WERI-Rb-1 (cell line): ENCODE data around the gene RPL10A.

Experiments
- DNase-seq: peaks from one replicate; pipeline ENCODE4 v3.0.0-alpha.2; 2020
- H3K27ac ChIP-seq: fragments of 250-450 bp; sonication (Bioruptor Pico); 2 replicates; pipeline ENCODE4 v1.5.1; 2020; ENCODE audit warnings: mild to moderate bottlenecking, moderate library complexity
- H3K27me3 ChIP-seq: fragments of 250-450 bp; sonication (Bioruptor Pico); 2 replicates; pipeline ENCODE4 v1.5.1; 2021; ENCODE audit warnings: mild to moderate bottlenecking, low read depth, moderate library complexity; ENCODE audit not compliant: insufficient read depth, severe bottlenecking
- H3K36me3 ChIP-seq: fragments of 250-450 bp; sonication (Bioruptor Pico); 2 replicates; pipeline ENCODE4 v1.5.1; 2020; ENCODE audit warnings: mild to moderate bottlenecking, moderate library complexity
- H3K4me3 ChIP-seq: 2 replicates; pipeline ENCODE4 v1.5.1; 2011; ENCODE audit warnings: low read depth, mild to moderate bottlenecking, control low read depth, low read length
- H3K9me3 ChIP-seq: fragments of 250-450 bp; sonication (Bioruptor Pico); 2 replicates; pipeline ENCODE4 v1.5.1; 2021; ENCODE audit warnings: mild to moderate bottlenecking, moderate library complexity; ENCODE audit not compliant: severe bottlenecking
- TF ChIP-seq, protein P1 (sequence below): IDR thresholded peaks from 2 replicates; pipeline ENCODE4 v1.5.1; 2011; ENCODE audit warnings: low read depth, mild to moderate bottlenecking, control low read depth, inconsistent platforms, low read length

Gene RPL10A

DNA sequence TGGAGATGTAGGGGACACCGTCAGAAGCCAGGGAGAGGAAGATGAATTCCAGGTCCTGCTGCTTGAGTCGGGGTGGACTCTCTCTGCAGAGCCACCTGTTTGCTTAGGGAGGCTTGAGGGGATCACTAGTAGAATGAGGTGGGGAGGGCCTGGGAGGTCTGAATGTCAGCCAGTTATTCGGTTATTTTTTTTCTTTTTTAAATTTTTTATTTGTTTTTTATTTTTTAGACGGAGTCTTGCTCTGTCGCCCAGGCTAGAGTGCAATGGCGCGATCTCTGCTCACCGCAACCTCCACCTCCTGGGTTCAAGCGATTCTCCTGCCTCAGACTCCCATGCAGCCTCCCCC is 20.3 kb downstream of the RPL10A start:
- peak; percentile 56 for DNase-seq
- H3K27ac ChIP-seq = peak overlapping the region; percentile 98
- TF ChIP-seq, protein P1, sequence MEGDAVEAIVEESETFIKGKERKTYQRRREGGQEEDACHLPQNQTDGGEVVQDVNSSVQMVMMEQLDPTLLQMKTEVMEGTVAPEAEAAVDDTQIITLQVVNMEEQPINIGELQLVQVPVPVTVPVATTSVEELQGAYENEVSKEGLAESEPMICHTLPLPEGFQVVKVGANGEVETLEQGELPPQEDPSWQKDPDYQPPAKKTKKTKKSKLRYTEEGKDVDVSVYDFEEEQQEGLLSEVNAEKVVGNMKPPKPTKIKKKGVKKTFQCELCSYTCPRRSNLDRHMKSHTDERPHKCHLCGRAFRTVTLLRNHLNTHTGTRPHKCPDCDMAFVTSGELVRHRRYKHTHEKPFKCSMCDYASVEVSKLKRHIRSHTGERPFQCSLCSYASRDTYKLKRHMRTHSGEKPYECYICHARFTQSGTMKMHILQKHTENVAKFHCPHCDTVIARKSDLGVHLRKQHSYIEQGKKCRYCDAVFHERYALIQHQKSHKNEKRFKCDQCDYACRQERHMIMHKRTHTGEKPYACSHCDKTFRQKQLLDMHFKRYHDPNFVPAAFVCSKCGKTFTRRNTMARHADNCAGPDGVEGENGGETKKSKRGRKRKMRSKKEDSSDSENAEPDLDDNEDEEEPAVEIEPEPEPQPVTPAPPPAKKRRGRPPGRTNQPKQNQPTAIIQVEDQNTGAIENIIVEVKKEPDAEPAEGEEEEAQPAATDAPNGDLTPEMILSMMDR = no peak
- no peaks in the 10 kb centered on the region for H3K27me3 ChIP-seq
- H3K4me3 ChIP-seq = no peak overlapping the region
- no peaks in the 10 kb centered on the region for H3K9me3 ChIP-seq
- H3K36me3 ChIP-seq = peaks cover 32% of the 10 kb centered on the region

DNA sequence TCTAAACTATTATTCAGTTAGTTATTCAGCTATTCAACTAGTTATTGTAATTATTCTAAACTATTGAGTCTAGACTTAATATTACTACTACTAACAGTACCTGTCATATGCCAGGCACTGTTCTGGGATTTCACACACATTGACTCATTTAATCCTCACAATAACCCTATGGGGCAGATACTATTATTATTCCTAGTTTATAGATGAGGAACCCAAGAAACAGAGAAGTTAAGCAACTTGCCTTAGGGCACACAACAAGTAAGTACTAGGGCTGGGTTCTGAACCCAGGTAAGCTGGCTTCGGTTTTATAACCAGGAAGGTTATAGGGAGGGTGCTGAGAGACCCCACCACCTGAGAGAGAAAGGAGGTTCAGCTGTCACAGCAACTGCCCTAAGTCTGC is 20.9 kb downstream of the RPL10A start:
- H3K4me3 ChIP-seq = no peak overlapping the region
- no peaks in the 10 kb centered on the region for H3K9me3 ChIP-seq
- DNase-seq = no peak
- H3K27ac ChIP-seq = peak overlapping the region; percentile 98
- peaks cover 32% of the 10 kb centered on the region for H3K36me3 ChIP-seq
- TF ChIP-seq, protein P1 = no peak
- H3K27me3 ChIP-seq = no peaks in the 10 kb centered on the region

DNA sequence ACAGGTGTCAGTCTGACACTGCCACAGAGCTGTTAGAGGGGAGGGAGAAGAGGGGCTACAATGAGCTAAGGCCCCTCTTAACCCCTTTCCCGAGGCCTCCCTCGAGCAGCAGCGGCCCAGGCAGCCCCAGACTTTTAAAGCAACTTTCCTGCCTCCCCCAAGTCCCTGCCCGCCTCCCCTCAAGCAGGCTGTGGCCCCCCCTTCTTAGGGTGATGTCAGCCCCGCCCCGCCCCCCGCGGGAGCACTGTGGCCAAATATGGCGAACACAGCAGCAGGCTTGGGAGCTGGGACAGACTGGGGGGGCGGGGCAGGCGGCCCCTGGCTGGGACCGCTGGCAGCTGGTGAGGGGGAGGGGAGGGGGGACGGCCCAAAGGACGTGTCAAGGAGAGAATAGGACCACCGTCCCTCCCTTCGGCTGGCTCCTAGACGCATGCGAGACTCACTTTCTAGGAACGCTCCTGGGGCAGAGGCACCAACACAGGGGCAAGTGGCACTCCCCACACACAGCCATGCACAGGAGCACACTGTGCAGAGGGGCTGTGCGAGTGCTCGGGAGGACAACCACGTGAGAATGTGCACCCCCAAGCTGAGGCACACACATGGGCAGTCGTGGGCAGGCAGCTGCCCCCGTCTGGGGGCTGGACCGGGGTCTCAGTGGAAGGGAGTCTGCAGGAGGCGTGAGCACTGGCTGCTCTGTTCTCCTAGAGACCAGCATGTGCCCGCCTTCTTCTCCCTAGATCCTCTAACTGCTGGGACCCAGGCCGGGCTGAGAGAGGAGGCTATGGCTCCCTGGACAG is 22.0 kb downstream of the RPL10A start:
- TF ChIP-seq, protein P1 = peak; percentile 11; the same call in 1 of the 2 replicates

DNA sequence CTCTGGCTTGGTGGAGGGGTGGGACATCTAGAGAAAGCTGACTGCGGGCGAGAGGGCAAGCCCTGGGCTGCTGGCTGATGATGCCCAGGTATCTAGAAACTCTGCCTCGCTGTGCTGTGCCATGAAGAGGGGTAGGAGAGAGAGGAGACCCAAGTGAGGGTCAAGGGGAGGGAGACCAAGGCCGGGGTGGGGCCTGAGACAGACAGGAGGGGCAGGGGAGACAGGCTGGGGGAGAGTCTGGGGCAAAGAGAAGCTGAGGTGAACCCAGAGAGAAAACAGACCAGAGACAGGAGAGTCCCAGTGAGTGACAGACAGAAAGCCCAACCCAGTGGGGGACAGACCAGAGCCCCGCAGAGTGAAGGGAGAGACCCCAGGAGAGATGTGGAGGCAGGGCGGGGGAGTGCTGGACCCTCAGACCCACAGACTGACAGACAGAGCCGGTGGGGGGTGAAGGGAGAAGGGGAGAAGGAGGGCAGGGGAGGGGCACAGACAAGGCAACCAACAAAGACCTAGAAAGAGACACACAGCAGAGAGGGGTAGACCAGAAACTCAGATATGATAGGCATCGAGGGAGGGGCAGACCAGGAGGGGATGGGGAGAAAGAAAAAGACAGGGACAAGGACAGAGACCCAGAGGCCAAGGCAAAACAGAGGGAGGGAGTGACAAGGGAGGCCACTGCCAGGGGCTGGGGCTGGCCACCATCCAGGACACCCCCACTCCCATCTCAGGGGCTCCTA is 22.8 kb downstream of the RPL10A start:
- H3K27ac ChIP-seq = peak overlapping the region; percentile 98
- DNase-seq = peak; percentile 66
- peak overlapping the region; percentile 45 for H3K4me3 ChIP-seq
- H3K9me3 ChIP-seq = no peaks in the 10 kb centered on the region
- TF ChIP-seq, protein P1 = no peak
- no peaks in the 10 kb centered on the region for H3K27me3 ChIP-seq
- H3K36me3 ChIP-seq = peaks cover 18% of the 10 kb centered on the region

More for the DNA sequence above, 22.0 kb downstream of the RPL10A start:
- no peaks in the 10 kb centered on the region for H3K27me3 ChIP-seq
- peaks cover 24% of the 10 kb centered on the region for H3K36me3 ChIP-seq
- peak overlapping the region; percentile 98 for H3K27ac ChIP-seq
- H3K9me3 ChIP-seq = no peaks in the 10 kb centered on the region
- H3K4me3 ChIP-seq = peak overlapping the region; percentile 45
- DNase-seq = peak; percentile 100

DNA sequence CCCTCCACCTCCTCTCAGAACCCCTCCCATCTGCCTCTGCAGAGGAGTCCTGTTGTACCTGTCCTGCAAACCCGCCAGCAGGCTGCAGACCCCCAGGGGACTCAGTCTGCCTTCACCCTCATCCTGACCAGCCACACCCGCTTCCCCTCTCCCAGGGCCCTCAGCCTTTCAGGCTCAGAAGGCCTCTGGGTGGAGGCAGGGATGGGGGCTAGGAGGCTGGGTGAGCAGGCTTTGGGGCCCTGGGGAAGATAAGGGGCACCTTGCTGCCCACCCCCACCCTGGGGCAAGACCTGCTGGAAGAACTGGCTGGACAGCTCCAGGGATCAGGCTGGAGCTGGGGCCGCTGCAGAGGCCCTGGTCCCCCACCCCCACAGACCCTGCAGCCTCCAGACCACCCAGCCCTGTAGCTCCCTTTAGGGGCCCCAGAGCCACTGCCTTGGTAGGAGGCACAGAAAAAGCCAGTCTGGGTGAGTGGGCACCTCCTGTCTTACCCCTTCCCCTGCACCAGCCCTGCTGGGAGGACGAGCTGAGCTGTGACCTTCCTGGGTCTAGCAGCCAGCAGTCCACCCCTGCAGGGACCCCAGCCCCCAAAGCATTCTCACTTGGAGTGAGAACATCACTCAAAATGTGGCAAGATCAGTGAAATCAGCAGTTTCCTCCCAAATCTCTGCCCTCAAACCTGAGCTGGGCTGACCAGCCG is 23.5 kb downstream of the RPL10A start:
- DNase-seq = no peak
- H3K27ac ChIP-seq = peak overlapping the region; percentile 98
- no peaks in the 10 kb centered on the region for H3K9me3 ChIP-seq
- TF ChIP-seq, protein P1 = no peak
- H3K4me3 ChIP-seq = no peak overlapping the region
- peaks cover 14% of the 10 kb centered on the region for H3K36me3 ChIP-seq
- no peaks in the 10 kb centered on the region for H3K27me3 ChIP-seq
